HepG2 (cell line): ENCODE results near the gene SPATA21. TPM values are rescaled to one million over a fixed set of nuclear protein-coding genes. Genes with fewer than 3 reads are reported as not detected.

Source experiments
- AGO1 ChIP-seq: fragments of 200-400 bp; formaldehyde crosslinking; IDR thresholded peaks from 2 replicates; pipeline ENCODE4 v1.6.1; 2017; ENCODE audit warnings: mild to moderate bottlenecking, low read depth, low read length, moderate library complexity; ENCODE audit not compliant: poor library complexity, severe bottlenecking
- GLMP ChIP-seq: sonication (generic); formaldehyde crosslinking; IDR thresholded peaks from 2 replicates; pipeline ENCODE4 v1.9.0; 2021; ENCODE audit warnings: missing genetic modification reagents, mild to moderate bottlenecking, borderline replicate concordance
- HHEX ChIP-seq: IDR thresholded peaks from 2 replicates; pipeline ENCODE4 v1.6.1; 2016; ENCODE audit warnings: control low read depth
- KLF11 ChIP-seq: IDR thresholded peaks from 2 replicates; pipeline ENCODE4 v1.6.1; 2016; ENCODE audit warnings: missing compliant biosample characterization
- NFRKB ChIP-seq: fragments of 450-650 bp; IDR thresholded peaks from 2 replicates; pipeline ENCODE4 v1.6.1; 2017
- SMYD3 ChIP-seq: sonication (generic); formaldehyde crosslinking; IDR thresholded peaks from 2 replicates; pipeline ENCODE4 v1.8.1; 2023; ENCODE audit warnings: mild to moderate bottlenecking, missing genetic modification reagents
- ZBTB3 ChIP-seq: sonication (generic); formaldehyde crosslinking; IDR thresholded peaks from 2 replicates; pipeline ENCODE4 v1.4.0; 2020; ENCODE audit warnings: low read depth, mild to moderate bottlenecking, moderate library complexity, missing genetic modification reagents, borderline replicate concordance
- ZIK1 ChIP-seq: sonication (generic); formaldehyde crosslinking; IDR thresholded peaks from 2 replicates; pipeline ENCODE4 v1.5.0; 2020; ENCODE audit warnings: mild to moderate bottlenecking, low read depth, missing genetic modification reagents, borderline replicate concordance
- ZMYM4 ChIP-seq: sonication (generic); formaldehyde crosslinking; IDR thresholded peaks from 2 replicates; pipeline ENCODE4 v1.8.1; 2023; ENCODE audit warnings: mild to moderate bottlenecking, missing genetic modification reagents
- ZNF563 ChIP-seq: sonication (generic); formaldehyde crosslinking; IDR thresholded peaks from 2 replicates; pipeline ENCODE4 v1.8.0; 2022; ENCODE audit warnings: mild to moderate bottlenecking, moderate library complexity, missing genetic modification reagents
- ZNF773 ChIP-seq: sonication (generic); formaldehyde crosslinking; IDR thresholded peaks from 2 replicates; pipeline ENCODE4 v1.4.0; 2020; ENCODE audit warnings: missing genetic modification reagents, borderline replicate concordance
- polyA plus RNA-seq, 8 experiments: library from polyadenylated mRNA; depleted of rRNA in 3 of 8; stranded (reverse) in 7 of 8; unstranded in 1 of 8; fragments of >200 nt; fragmentation: Illumina TruSeq in 4 of 8; extraction: Trizol in 4 of 8; gene quantifications; 2 replicates each; pipeline versions ENCODE4 v1.2.1 to v1.2.3, GENCODE V29; 2011 to 2016; ENCODE audit warnings: low read depth in 4 of 8, missing spikeins in 1 of 8, mixed read lengths in 1 of 8; ENCODE audit not compliant: insufficient read depth in 1 of 8
- total RNA-seq, 5 experiments: library from RNA; depleted of rRNA; stranded (reverse); fragments of >200 nt; fragmentation: Illumina TruSeq; extraction: Trizol; gene quantifications; 2 replicates each; pipeline ENCODE4 v1.2.3, GENCODE V29; 2016; ENCODE audit warnings: low read depth in 1 of 5
- TF ChIP-seq, protein P1 (sequence below): sonication (generic); formaldehyde crosslinking; IDR thresholded peaks from 2 replicates; pipeline ENCODE4 v1.5.0; 2020; ENCODE audit warnings: mild to moderate bottlenecking, missing genetic modification reagents
- TF ChIP-seq, protein P2 (sequence below): sonication (generic); formaldehyde crosslinking; IDR thresholded peaks from 2 replicates; pipeline ENCODE4 v1.4.0; 2020; ENCODE audit warnings: missing genetic modification reagents
- TF ChIP-seq, protein P3 (sequence below): IDR thresholded peaks from 2 replicates; pipeline ENCODE4 v1.6.1; 2016; ENCODE audit warnings: missing compliant biosample characterization, missing genetic modification reagents, borderline replicate concordance
- TF ChIP-seq, protein P4 (sequence below): sonication (generic); formaldehyde crosslinking; IDR thresholded peaks from 2 replicates; pipeline ENCODE4 v1.5.0; 2020; ENCODE audit warnings: missing genetic modification reagents
- TF ChIP-seq, protein P5 (sequence below): sonication (generic); formaldehyde crosslinking; IDR thresholded peaks from 2 replicates; pipeline ENCODE4 v1.5.0; 2020; ENCODE audit warnings: missing genetic modification reagents

The SPATA21 gene
- total and polyA plus RNA-seq, 2 of the 13 experiments (the other 11 are each of a cell fraction or from before 2014, with no cell fraction given) = 0.80 to 1.4 TPM

GRCh38 chr1:16440470-16441281 is 3.5 kb upstream of the SPATA21 start, which contains the start of gene NECAP2 (continued):
- peak; percentile 63; the same call in 1 of the 2 replicates for TF ChIP-seq ZNF563 (CRISPR knock-in tag)
- TF ChIP-seq, protein P1, sequence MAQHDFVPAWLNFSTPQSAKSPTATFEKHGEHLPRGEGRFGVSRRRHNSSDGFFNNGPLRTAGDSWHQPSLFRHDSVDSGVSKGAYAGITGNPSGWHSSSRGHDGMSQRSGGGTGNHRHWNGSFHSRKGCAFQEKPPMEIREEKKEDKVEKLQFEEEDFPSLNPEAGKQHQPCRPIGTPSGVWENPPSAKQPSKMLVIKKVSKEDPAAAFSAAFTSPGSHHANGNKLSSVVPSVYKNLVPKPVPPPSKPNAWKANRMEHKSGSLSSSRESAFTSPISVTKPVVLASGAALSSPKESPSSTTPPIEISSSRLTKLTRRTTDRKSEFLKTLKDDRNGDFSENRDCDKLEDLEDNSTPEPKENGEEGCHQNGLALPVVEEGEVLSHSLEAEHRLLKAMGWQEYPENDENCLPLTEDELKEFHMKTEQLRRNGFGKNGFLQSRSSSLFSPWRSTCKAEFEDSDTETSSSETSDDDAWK (CRISPR knock-in tag) = no peak
- TF ChIP-seq KLF11 = peak; percentile 58; the same call in 1 of the 2 replicates
- TF ChIP-seq SMYD3 (CRISPR knock-in tag) = peak; percentile 33; the same call in 1 of the 2 replicates
- TF ChIP-seq AGO1 = peak; percentile 37
- no peak for TF ChIP-seq NFRKB
- TF ChIP-seq ZIK1 = peak; percentile 77; the same call in 1 of the 2 replicates
- TF ChIP-seq ZBTB3 (CRISPR knock-in tag) = peak; percentile 73; the same call in 1 of the 2 replicates
- no peak for TF ChIP-seq ZNF773 (CRISPR knock-in tag)
- TF ChIP-seq, protein P2, sequence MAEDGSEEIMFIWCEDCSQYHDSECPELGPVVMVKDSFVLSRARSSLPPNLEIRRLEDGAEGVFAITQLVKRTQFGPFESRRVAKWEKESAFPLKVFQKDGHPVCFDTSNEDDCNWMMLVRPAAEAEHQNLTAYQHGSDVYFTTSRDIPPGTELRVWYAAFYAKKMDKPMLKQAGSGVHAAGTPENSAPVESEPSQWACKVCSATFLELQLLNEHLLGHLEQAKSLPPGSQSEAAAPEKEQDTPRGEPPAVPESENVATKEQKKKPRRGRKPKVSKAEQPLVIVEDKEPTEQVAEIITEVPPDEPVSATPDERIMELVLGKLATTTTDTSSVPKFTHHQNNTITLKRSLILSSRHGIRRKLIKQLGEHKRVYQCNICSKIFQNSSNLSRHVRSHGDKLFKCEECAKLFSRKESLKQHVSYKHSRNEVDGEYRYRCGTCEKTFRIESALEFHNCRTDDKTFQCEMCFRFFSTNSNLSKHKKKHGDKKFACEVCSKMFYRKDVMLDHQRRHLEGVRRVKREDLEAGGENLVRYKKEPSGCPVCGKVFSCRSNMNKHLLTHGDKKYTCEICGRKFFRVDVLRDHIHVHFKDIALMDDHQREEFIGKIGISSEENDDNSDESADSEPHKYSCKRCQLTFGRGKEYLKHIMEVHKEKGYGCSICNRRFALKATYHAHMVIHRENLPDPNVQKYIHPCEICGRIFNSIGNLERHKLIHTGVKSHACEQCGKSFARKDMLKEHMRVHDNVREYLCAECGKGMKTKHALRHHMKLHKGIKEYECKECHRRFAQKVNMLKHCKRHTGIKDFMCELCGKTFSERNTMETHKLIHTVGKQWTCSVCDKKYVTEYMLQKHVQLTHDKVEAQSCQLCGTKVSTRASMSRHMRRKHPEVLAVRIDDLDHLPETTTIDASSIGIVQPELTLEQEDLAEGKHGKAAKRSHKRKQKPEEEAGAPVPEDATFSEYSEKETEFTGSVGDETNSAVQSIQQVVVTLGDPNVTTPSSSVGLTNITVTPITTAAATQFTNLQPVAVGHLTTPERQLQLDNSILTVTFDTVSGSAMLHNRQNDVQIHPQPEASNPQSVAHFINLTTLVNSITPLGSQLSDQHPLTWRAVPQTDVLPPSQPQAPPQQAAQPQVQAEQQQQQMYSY (CRISPR knock-in tag) = no peak
- no peak for TF ChIP-seq GLMP (CRISPR knock-in tag)
- TF ChIP-seq ZMYM4 = peak; percentile 98
- TF ChIP-seq, protein P3, sequence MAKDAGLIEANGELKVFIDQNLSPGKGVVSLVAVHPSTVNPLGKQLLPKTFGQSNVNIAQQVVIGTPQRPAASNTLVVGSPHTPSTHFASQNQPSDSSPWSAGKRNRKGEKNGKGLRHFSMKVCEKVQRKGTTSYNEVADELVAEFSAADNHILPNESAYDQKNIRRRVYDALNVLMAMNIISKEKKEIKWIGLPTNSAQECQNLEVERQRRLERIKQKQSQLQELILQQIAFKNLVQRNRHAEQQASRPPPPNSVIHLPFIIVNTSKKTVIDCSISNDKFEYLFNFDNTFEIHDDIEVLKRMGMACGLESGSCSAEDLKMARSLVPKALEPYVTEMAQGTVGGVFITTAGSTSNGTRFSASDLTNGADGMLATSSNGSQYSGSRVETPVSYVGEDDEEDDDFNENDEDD (CRISPR knock-in tag) = peak; percentile 86; the same call in 1 of the 2 replicates
- TF ChIP-seq, protein P4, sequence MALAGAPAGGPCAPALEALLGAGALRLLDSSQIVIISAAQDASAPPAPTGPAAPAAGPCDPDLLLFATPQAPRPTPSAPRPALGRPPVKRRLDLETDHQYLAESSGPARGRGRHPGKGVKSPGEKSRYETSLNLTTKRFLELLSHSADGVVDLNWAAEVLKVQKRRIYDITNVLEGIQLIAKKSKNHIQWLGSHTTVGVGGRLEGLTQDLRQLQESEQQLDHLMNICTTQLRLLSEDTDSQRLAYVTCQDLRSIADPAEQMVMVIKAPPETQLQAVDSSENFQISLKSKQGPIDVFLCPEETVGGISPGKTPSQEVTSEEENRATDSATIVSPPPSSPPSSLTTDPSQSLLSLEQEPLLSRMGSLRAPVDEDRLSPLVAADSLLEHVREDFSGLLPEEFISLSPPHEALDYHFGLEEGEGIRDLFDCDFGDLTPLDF (CRISPR knock-in tag) = no peak; the same call in 1 of the 2 replicates
- TF ChIP-seq, protein P5, sequence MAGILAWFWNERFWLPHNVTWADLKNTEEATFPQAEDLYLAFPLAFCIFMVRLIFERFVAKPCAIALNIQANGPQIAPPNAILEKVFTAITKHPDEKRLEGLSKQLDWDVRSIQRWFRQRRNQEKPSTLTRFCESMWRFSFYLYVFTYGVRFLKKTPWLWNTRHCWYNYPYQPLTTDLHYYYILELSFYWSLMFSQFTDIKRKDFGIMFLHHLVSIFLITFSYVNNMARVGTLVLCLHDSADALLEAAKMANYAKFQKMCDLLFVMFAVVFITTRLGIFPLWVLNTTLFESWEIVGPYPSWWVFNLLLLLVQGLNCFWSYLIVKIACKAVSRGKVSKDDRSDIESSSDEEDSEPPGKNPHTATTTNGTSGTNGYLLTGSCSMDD (CRISPR knock-in tag) = no peak
- no peak for TF ChIP-seq HHEX (CRISPR knock-in tag)
